GM06990 (cell line): Measurements from ENCODE around the gene SAMD14.
A peak's percentile ranks its signal among the peaks of the same experiment; 100 is the strongest.

Experiments used
- DNase-seq: peaks from one replicate; pipeline ENCODE4 v3.0.0-alpha.2; 2011; ENCODE audit not compliant: insufficient read length; ENCODE audit errors: extremely low read depth
- H3K27me3 ChIP-seq: replicated peaks from 2 replicates; pipeline ENCODE4 v1.6.0; 2011; ENCODE audit warnings: low read length; ENCODE audit not compliant: control insufficient read depth, insufficient read depth
- H3K36me3 ChIP-seq: 2 replicates; pipeline ENCODE4 v1.5.1; 2011; ENCODE audit warnings: low read length; ENCODE audit not compliant: control insufficient read depth, insufficient read depth
- H3K4me3 ChIP-seq: replicated peaks from 2 replicates; pipeline ENCODE4 v1.5.1; 2011; ENCODE audit warnings: low read depth, mild to moderate bottlenecking, control low read depth, low read length
- TF ChIP-seq, protein P1 (sequence below): IDR thresholded peaks from 2 replicates; pipeline ENCODE4 v1.5.1; 2011; ENCODE audit warnings: low read length, control low read depth, mild to moderate bottlenecking, inconsistent platforms; ENCODE audit not compliant: insufficient read depth, poor library complexity, severe bottlenecking

Gene SAMD14

DNA sequence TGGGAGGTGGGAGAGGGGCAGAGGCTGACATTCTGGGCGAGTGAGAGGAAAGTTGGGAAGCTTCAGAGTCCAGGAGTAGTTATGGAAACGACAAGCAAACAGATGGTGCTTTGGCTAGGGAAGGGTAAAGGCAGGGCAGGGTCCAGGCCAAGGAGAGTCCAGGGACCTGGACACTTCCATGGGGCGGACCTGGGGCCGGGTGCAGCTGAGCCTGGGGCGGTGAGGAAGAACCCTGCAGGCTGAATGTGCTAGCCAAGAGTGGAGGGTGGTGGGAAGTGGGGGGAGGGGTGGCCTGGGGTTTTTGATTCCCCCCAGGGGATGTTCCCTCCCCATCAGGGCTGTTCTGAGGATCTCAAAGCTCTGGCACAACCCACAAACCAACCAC is 17.9 kb upstream of the SAMD14 start:
- no peak for DNase-seq
- H3K4me3 ChIP-seq: peak overlapping the region; percentile 92
- no peaks in the 10 kb centered on the region for H3K27me3 ChIP-seq
- TF ChIP-seq, protein P1, sequence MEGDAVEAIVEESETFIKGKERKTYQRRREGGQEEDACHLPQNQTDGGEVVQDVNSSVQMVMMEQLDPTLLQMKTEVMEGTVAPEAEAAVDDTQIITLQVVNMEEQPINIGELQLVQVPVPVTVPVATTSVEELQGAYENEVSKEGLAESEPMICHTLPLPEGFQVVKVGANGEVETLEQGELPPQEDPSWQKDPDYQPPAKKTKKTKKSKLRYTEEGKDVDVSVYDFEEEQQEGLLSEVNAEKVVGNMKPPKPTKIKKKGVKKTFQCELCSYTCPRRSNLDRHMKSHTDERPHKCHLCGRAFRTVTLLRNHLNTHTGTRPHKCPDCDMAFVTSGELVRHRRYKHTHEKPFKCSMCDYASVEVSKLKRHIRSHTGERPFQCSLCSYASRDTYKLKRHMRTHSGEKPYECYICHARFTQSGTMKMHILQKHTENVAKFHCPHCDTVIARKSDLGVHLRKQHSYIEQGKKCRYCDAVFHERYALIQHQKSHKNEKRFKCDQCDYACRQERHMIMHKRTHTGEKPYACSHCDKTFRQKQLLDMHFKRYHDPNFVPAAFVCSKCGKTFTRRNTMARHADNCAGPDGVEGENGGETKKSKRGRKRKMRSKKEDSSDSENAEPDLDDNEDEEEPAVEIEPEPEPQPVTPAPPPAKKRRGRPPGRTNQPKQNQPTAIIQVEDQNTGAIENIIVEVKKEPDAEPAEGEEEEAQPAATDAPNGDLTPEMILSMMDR: no peak
- H3K36me3 ChIP-seq: peaks cover 26% of the 10 kb centered on the region

DNA sequence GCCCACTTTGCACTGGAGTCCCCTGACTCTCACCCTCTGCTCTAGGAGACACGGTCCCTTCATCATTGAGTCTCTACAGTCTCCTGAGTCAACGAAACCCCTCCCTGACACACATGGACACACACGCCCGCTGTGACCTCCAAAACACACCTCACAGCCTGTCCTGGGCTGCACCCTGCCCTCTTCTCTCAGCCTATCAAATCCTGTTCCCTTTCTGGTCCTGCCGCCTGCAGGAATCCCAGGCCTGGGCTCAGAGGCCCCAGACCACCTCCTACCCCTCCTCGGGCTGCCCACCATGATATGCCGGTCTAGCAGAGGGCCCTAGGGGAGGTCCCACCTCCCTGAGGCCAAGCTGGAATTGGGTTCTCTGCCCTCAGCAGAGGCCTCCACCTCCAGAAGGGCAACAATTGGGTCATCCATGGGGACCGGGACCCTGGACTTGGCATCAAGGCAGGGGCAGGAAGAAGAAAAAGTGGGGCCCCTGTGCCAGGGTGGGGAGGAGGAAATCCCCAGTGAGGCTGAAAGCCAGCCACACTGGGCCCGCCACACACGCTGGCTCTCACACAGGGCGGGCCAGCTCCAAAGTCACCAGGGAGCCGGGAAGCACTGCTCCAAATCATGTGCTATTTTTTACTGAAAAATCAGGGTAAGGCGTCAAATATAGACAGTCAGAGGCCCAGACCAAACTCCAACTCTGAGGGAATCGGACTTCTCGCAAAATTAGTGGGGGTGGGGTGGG is 17.1 kb upstream of the SAMD14 start:
- Histone ChIP-seq H3K4me3 (peak overlapping the region; percentile 92), H3K27me3 (no peaks in the 10 kb centered on the region), H3K36me3 (peaks cover 32% of the 10 kb centered on the region)
- TF ChIP-seq, protein P1: no peak
- no peak for DNase-seq

DNA sequence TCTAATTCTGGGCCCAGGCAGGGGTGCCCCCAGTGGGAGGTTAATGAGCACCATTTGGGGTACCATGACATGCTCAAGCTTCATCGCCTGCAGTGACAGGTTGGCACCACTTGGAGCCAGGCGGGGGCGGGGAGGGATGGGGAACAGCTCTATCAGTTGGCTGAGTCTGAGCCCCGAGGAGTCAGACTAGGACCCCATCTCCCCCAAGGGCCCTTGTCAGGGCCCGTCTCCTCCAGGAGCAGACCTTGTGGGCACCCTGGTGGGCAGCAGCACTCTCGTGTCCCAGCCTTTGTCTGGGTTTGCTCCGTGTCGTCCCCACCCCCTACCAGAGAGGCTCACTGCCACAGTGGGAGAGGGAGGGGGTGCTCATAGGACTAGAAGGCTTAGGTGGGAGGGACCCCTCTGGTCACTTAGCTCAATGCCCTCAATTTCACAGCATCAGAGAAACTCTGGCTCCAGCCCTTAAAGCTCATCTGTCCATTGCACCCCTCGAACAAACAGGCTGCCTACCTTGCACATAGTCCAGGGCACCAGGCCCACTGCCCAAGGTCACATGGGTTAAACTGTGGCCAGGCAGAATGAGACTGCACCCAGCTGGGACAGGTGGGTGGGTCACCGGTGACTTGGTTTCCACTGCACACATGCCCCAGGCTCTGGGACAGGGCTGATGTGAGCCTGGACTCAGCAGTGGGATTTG is 16.4 kb upstream of the SAMD14 start:
- no peaks in the 10 kb centered on the region for H3K27me3 ChIP-seq
- peaks cover 36% of the 10 kb centered on the region for H3K36me3 ChIP-seq
- H3K4me3 ChIP-seq: peak overlapping the region; percentile 92
- TF ChIP-seq, protein P1: peak; percentile 26
- DNase-seq: no peak

DNA sequence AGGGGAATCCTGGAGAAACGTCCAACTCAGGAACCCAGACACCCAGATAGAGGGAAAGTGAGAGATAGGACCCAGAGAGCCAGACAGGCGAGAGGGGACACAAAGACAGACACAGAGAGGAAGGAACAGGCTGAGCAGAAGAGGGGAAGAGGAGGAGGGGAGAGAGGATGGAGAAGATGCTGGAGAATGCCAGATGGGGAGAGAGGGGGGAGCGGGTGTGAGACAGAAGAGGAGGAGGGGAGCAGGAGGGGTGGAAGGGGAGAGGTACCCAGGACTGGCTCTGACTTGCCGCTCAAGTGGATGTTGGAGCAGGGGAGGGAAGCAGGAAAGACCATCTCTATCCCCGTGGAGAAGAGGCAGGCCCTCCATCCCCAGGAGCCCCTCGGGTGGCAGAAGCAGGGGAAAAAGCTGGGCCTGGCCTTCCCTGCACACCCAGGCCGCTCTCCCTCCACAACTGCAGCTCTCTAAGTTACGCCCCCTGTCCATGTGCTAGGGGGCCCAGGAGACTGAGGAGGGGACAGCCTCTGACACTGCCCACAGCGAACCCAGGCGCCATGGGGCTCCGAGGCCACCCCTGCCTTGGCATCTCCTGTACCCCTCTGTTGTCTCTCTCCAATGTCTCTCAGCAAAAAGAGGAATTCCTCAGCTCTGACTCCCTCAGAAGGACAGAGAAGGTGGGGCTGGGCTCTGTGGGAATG is 15.7 kb upstream of the SAMD14 start:
- no peak for DNase-seq
- Histone ChIP-seq H3K4me3 (peak overlapping the region; percentile 92), H3K36me3 (peaks cover 43% of the 10 kb centered on the region), H3K27me3 (no peaks in the 10 kb centered on the region)
- TF ChIP-seq, protein P1: no peak

DNA sequence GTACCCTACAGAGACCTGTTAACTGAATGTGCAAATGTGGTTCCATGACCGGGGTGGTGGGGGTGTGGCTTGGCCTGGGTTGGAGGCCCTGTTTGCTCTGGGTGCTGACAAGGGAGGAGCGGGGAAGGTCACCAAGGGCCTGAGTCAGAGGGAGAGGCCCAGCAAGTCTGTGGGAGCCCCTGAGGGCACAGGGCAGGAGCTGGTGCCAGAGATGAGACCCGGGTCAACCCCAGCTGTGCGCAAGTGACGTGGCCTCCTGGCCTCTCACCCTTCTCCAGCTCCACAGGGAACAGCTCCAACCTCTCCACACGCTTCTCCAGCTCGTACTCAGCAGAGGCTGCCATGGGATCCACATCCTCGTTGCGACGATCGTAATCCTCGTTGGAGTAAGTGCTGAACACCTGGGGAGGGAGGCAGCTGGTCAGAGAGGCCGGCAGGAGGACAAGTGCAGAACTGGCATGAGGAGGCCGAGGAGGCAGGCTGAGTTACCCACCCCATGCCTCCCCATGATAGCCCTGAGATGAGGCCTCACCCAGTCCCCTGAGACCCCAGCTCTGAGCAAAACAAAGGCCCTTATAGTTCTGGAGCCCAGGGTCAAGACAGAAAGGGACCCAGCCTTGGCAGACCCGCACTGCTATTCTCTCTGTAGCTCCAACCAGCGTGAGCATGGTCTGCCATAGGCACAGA is 15.0 kb upstream of the SAMD14 start:
- TF ChIP-seq, protein P1: no peak
- DNase-seq: no peak
- H3K36me3 ChIP-seq: peaks cover 44% of the 10 kb centered on the region

More for the DNA sequence above, 15.0 kb upstream of the SAMD14 start:
- Histone ChIP-seq H3K27me3 (no peaks in the 10 kb centered on the region), H3K4me3 (no peak overlapping the region)
